Hematopoietic multipotent progenitor cell treated with erythropoietin and hydrocortisone succinate and interleukin-3 and kit ligand, for 8 days (in vitro differentiated cells): Measurements from ENCODE around the gene USE1.

Source experiments
- DNase-seq: peaks from one replicate; pipeline ENCODE4 v3.0.0-alpha.2; 2015

The USE1 gene

DNA sequence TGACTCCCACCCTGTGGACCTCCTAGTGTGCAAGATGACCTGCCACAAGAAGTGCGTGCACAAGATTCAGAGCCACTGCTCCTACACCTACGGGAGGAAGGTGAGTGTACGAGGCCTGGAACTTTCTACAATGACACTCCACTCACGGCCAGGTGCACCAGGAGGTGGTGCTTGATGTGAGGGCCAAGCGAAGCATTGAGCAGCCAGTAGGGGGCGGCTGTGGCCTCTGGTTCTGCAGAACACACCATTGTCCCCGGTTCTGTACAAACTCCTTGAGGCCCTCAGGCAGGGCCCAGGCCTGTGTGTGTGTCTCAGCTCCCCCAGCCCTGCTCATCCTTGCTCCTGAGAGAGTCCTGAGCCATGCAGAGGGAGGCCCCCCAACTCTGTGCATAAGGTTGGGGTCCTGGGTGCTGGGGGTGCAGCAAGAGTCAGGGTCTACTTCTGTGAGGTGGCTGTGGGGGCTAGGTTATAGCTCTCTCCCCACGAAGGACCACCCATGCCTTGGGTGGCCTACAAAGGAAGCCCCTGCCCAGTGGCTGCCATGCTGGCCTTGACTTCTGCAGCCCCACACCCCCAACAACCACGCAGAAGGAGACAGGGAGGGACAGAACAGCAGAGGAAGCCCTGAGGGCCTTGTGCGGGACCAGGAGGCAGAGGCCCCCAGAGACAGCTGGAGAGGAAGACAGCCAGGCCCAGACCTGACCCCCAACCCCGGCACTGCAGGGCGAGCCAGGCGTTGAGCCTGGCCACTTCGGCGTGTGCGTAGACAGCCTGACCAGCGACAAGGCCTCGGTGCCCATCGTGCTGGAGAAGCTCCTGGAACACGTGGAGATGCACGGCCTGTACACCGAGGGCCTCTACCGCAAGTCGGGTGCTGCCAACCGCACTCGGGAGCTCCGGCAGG, 9.7 kb upstream of the USE1 start:
- peak; percentile 71 for DNase-seq

DNA sequence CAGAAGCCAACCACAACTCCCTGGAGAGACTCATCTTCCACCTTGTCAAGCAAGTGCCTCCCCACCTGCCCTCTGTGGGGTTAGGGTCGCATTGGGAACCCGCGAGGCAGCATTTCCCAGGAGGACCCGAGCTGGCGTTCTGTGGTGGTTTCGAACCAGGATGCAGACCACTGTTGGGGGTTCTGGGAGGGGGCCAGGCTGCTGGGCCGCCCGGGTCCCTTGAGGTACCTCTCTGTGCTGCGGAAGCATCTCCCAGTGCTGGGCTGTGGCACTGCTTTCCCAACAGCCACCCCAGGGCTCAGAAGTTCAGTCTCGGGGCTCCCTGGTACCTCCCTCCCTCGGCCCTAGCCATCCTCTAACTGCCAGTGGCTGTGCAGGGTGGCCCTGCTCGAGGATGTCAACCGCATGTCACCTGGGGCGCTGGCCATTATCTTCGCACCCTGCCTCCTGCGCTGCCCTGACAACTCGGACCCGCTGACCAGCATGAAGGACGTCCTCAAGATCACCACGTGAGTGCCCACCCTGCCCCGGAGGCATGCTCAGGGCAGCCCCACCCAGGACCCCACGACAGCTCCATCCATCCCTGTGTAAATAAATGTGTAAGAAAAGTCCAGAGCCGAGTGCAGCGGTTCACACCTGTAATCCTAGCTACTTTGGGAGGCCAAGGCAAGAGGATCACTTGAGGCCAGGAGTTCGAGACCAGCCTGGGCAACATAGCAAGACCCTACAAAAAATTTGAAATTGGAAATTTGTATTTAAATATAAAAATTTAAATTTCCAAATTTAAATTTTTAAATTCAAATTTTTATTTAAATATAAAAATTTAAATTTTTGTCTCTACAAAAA, 8.2 kb upstream of the USE1 start:
- DNase-seq = no peak

DNA sequence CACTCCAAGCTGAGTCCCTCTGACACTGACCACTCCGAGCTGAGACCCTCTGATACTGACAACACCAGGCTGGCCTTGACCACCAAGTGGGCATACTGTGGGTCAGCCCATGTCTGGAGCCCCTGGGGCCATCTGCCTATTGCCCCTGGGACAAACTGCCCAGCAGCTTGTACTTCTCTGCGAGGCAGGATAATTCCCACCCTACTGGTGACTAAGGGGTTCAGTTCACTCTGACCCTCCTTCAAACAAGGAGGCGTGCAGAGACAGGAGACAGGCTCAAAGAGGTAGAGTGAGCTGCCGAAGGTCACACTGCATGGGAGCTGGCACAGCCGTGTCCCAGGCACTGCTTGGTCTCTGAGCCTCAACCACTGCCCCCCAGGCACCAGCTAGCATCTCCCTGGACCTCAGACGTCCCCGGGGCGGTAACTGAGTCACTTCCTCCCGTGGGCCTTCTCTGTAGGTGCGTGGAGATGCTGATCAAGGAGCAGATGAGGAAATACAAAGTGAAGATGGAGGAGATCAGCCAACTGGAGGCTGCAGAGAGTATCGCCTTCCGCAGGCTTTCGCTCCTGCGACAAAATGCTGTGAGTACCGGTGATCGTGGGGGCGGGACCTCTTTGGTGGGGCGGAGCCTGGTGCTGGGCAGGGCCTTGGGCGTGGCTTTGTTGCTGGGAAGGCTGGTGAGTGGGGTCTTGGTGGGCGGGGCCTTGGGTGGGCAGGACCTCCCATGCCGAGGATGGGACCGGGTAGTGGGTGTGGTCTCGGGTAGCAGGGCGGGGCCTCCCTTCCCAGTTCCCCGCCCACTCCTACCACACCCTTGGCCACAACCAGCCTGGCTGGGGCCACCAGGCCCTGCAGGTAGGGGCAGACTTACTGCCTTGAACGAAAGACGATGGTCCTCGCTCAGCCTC, 5.8 kb upstream of the USE1 start:
- peak; percentile 85 for DNase-seq

DNA sequence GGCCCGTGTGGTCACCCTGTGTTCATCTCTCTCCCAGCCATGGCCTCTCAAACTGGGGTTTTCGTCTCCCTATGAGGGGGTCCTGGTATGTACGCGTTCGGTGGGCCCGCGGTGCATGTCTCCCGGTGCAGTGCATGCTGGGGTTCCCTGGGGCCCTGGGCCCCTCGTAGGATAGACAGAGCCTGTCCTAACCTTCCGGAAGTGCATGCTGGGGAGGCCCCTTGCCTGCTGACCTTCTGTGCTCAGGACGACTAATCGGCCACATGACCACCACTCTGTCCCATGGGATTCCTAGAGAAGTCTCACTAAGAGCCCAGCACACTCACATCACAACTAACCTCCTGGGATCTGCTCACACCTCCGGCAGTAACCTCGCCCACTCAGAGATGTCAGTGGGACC, 4.9 kb upstream of the USE1 start:
- DNase-seq = no peak

DNA sequence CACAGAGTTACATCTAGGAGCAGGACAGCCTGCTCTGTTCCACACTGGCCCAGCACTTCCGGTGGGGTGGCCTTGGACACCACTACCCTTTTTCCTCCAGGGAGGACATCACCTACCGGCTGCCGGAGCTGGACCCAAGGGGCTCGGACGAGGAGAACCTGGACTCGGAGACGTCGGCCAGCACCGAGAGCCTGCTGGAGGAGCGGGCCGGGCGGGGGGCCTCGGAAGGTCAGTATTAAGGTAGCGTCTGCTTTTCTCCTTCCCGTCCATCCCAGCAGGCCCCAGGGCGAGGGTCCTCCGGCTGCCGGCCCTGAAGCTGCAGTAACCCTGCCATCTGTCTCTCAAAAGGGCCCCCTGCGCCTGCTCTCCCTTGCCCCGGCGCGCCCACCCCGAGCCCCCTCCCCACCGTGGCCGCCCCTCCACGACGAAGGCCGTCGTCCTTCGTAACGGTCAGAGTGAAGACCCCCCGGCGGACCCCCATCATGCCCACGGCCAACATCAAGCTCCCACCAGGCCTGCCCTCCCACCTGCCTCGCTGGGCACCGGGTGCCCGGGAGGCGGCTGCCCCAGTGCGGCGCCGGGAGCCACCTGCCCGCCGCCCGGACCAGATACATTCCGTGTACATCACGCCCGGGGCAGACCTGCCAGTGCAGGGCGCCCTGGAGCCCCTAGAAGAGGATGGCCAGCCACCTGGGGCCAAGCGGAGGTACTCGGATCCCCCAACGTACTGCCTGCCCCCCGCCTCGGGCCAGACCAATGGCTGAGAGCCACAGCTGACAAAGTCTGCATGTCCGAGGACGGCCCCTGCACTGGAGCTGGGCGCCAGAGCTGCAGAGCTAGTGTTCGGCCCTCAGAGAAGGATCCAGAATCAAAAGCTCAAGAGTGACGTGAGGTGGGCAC, 3.4 kb upstream of the USE1 start:
- no peak for DNase-seq

DNA sequence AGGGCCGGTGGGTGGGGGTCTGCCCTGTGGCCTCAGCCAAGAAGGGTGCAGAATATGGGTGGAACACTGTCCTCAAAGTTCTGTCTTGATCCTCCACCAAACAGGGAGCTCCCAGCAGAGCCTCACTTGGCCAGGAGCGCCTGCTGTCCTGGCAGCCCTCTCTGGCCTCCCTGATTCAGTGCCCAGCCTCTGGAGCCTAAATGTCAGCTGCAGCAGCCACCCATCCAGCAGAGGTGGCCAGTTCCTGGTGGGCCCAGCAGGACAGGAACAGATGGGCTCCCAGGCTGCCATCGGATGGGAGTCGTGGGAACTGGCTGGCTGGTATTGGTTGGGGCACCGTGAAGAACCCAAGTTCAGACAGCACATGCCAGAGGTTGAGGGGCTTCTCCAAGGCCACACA, 1.8 kb upstream of the USE1 start:
- no peak for DNase-seq

DNA sequence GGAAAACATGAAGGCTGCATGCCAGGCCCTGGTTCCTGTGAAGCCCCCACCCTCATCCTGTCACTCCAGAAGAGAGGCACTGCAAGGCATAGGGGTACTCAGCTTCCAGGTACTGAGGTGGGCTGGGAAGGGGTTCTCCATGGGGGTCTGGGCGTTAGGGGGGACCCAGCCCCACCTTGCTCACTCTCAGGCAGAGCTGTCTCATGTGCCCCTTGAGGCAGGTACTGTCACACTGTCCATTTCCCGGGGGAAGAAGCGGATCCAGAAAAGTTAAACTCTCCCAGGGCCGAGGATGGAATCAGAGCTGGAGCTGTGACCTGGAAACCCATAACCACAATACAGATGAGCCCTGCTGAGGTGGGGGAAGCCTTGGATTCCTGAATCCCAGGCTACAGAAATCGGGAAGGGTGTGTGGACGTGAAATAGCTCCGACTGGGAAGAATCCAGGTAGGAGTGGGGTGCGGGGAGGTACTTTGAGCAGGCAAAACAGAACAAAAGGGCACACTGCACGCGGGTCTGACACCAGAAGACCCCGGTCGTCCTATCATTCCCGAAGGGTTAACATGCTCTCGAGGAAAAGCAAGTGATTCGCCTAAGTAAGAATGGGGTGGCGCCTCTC, 540 bp upstream of the USE1 start:
- DNase-seq = no peak

DNA sequence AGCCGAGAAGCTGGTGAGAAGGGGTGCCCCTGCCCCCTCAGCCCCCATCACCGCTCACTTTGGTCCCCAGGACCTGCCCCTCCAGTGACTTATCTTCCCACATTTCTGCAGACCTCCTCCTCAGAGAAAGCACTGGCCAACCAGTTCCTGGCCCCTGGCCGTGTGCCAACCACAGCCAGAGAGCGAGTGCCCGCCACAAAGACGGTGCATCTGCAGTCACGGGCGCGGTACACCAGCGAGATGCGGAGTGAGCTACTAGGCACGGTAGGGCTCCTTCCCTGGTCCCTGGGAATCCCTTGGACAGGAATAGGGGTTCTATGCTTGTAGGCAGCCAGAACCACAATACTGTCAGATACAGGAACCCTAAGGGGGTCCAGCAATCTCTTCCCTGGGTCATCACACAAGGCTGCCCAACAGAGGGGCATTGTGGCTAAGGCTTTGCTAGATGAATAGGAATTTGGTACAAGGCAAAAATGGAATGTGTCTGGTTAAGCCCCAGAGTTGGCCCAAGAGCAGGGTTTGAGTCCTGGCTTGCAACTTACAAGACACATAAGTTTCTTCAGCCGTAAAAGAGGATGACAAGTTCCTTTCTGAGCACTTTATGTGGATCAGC, 1.0 kb downstream of the USE1 start:
- no peak for DNase-seq

DNA sequence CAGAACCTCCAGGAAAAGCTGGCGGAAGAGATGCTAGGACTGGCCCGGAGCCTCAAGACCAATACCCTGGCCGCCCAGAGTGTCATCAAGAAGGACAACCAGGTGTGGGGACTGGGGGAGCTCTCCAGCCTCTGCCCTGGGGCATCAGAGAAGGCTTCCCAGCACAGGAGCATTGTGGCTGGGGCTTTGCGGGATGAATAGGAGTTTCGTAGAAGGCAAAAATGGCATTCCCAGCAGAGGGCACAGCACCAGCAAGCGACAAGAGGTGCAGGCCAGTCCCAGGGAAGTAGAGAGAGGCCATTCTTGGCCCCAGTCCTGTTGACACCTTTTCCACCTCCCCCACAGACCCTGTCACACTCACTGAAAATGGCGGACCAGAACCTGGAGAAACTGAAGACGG, 4.1 kb downstream of the USE1 start:
- DNase-seq = no peak

DNA sequence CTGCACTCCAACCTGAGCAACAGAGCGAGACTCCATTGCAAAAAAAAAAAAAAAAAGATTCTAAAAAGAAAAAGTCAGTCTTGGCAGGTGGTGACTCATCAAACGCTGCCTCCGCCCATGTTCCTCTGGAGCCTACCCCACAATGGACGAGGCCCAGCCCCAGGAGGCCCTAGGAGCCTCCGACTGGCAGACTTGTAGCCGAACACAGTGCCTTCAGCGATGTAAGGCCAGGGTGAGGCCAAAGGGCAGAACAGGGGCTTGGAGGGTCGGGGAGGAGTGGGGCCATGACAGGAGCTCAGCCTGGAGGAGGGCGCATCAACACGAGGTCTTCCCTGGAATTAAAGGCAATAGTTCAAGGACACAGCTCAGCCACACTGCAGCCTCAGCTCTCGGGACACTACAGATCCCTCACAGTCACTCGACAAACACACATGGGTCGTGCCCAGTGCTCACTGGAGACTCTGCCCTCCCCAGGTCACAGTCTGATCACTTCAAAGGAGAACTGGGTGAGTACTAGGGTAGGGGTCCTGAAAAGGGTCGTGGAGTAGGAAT, 5.1 kb downstream of the USE1 start:
- peak; percentile 86 for DNase-seq

DNA sequence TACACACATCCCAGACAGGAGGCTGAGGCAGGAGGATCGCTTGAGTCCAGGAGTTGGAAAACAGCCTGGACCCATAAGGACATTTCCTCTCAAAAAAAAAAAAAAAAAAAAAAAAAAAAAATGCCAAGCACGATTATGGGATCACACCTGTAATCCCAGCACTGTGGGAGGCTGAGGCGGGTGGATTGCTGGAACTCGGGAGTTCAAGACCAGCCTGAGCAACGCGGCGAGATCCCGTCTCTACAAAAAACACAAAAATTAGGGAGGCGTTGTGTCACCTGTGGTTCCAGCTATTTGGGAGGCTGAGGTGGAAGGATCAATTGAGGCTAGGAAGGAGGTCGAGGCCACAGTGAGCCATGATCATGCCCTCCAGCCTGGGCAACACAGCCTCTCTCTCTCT, 9.9 kb downstream of the USE1 start:
- no peak for DNase-seq

DNA sequence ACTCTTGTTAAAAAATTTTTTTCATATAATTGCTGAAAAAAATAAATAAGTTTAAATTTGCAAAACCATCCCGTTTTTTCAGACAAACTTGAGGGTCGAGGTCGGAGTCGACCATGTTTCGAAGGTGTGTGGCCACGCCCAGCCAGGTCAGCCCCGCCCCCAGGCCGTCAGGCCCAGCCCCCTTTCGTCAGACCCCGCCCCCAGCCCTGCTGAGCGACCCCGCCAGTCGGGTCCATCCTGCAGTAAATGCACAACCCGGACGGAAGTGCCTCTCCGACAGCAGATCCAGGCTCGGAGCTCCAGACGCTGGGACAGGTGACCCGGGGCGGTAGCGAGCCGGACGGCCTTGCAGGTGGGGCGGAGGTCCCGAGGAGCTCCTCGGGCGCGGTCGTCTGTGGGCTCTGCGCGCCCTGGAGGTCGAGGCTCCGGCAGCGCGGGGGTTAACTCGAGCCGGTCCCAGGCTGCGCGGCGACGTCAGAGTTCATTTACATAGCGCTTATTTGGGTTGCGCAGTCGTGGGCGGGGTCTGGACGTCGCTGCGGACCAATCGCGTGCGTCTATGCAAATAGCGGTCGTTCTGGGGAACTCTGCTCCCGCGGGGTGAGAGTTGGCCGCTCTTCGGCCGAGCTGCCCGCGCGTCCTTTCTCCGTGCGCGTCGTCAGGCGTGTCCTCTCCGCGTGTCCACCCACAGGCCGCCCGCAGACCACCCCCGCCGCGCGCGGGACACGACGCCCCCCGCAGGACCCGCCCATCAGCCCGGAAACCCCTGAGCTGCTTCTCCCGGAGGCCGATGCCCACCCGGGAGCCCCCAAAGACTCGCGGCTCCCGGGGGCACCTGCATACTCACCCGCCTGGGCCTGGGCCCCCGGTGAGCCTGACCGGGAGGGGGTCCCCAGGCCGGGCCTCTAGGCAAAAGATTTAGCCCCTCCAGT, 11.1 kb downstream of the USE1 start, which contains the start of gene OCEL1:
OCEL1 (plus strand) TSS at position 225 of the 932 bp plus-strand sequence; CDS start at position 247, 22 bp downstream.
- peak; percentile 98 for DNase-seq

DNA sequence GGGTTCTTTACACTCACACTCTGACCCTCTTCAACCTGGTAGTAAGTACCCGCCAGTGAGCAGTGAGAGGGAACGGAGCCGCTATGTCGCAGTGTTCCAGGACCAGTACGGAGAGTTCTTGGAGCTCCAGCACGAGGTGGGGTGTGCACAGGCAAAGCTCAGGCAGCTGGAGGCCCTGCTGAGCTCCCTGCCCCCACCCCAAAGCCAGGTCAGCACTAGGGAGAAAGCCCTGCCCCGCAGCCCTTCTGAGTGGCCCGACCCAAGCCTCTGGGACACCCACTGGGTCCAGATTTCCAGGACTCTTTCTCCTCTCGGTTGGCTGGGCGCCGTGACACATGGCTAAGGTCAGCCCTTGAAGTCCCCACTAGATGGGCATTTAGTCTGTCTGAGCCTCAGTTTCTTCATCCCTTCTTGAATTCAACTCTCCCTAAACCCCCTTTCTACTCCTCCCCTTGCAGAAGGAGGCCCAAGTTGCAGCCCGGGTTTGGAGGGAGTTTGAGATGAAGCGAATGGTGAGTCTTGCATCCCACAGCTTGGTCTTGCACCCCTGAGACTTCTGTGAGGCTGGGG, 12.7 kb downstream of the USE1 start:
- DNase-seq = no peak

DNA sequence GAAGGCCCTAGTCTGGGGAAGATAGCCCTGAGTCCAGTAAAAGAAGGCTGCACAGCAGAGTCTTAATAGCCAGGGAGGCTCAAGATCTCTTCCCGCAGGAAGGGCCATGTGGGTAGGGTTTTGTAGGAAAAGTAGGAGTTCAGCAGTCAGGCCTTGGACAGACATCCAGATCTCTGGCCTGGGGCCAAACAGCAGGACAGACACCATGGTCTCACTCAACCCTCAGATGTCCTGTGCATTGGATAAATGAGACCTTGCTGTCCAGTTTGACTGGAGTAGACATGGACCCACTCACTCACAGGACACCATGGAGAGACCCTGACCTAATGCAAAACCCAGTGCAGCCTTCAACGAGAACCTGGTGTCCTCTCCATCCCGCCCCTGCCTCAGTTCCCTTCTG, 14.7 kb downstream of the USE1 start:
- no peak for DNase-seq

DNA sequence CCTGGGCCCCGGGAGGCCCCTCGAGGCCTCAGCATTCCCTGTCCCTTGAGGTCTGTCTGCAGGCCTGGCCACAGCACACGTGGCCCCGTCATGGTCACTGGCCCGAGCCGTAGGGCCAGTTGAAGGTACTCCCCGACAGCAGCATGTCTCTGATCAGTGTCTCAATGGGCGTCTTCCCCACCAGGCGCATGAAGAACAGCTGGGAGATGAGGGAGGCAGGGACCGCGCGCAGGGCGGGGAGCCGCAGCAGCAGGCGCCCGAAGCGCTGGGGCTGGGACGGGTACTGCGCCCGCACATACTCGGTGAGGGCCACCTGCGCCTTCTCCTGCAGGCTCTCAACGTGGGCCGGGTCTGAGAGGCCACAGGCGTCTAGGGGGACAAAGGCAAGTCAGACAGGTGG, 17.1 kb downstream of the USE1 start:
- no peak for DNase-seq

DNA sequence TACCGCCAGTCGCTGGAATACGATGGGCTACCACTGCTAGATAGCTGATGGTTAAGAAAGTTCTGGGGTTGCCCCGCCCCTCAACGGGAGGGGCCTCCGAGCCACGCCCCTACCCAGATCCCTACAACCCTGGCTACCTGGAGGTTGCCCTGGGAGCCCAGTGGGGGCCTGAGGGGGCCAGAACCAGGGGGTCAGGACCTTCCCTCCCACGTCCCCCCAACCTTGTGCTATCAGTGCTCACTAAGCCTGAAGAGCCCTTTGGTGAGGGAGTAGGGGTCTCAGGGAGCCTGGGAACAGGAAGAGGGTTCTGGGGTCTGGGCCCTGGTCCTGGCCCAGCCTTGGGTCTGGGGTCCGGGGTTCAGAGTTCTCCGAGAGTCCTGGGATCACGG, 19.7 kb downstream of the USE1 start:
- peak; percentile 82 for DNase-seq

DNA sequence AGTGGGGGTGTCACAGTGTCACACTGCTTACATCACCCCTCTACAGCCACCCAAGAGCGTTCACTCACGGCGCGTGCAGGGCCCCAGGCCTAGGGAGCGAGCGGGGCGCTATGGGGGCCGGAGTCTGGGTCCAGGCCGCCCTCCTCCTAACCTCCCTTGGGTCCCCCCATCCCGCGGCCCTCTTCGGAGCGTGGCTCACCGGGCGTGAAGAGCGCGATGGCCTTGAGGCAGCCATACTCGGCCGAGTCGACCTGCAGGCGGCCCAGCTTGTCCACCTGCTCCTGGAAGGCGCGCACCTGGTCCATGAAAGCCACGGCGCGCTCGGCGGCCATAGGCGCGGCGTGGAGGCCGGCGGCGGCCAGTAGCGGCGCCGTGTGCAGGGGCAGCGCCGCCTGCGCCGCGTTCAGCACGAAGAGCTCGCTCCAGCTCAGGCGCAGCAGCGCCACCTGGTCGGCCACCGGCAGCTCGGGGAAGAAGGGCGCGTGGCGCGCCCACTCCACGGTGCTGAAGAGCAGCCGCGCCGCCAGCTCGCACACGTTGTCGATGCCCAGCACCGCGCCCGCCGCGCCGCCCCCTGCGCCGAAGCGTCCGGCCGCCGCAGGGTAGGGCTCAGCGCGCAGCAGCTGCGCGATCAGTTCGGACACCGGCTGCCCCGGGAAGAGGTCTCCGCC, 20.3 kb downstream of the USE1 start:
- peak; percentile 66 for DNase-seq
